ENCODE data around the gene SDK1.

DNA sequence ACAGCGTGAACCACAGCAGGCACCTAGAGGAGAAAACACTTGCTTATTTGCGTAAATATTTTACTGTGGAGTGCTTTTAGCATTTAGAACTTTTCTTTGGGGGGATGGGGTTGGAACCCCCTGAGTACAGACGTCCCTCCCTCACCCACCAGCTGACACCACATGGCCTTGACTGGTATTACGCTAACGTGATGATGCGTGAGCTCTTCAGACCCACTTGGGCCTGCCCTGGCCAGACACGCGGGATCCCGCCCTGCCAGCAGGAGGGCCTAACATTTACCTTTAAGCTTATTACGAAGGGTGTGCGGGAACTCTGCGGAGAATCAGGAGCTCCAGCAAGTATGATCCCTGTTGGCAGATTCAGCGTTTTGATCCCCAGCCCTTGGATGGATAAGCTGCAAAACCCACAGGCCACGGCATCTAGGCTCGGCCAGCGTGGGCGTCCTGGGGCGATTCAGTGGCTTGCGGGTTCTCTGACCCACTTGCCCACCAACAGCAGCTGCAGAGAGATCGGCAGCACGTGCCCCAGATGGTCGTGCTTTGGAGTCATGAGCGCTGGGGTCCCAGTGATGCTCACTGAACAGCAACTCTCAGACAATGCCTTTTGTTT, 835.6 kb downstream of the SDK1 start:
- no peak for TF ChIP-seq RAD21 (IDR thresholded peaks at IDR 0.05)
- TF ChIP-seq SP1 (IDR thresholded peaks at IDR 0.05) = no peak

All from liver (tissue), 2 donors.